Endothelial cell of umbilical vein (primary cell): ENCODE results near the gene NUB1. TPM values are rescaled to one million over a fixed set of nuclear protein-coding genes. Genes with fewer than 3 reads are reported as not detected.

Experiments
- BruUV-seq: library from RNA; stranded (reverse); fragments of 400-500 nt; replicated peaks from 2 replicates; lab custom pipeline; 2021; lab: Mats Ljungman, UMichigan
- CTCF ChIA-PET: fragments of 300-600, 350-600 bp; sonication (Branson Sonifier 250); formaldehyde crosslinking; loops from one replicate; lab custom pipeline; 2021; ENCODE audit warnings: antibody characterized with exemption, inconsistent platforms; lab: Charles Lee
- POLR2A ChIA-PET: fragments of 300-600, 350-600 bp; sonication (Branson Sonifier 250); formaldehyde crosslinking; loops from one replicate; lab custom pipeline; 2021; ENCODE audit warnings: antibody characterized with exemption, inconsistent platforms; lab: Charles Lee
- DNase-seq: peaks from one replicate; pipeline ENCODE4 v3.0.0-alpha.2; 2011; ENCODE audit warnings: low read depth, low spot score
- FAIRE-seq: peaks from 2 replicates; lab custom pipeline; 2011; peaks lifted over from hg19 to GRCh38; lab: Jason Lieb, UNC
- H2AFZ ChIP-seq: 2 replicates; pipeline ENCODE4 v1.6.0; 2012; ENCODE audit warnings: low read depth, low read length, control low read depth, inconsistent platforms
- H3K27ac ChIP-seq: 2 replicates; pipeline ENCODE4 v1.5.1; 2011; ENCODE audit warnings: low read depth, mild to moderate bottlenecking, control low read depth, low read length, moderate library complexity; ENCODE audit not compliant: insufficient read depth
- H3K27me3 ChIP-seq, 2 experiments: 2 replicates each; pipeline versions ENCODE4 v1.6.0 to v1.6.1; 2011; ENCODE audit warnings: low read length in 2 of 2, mixed read lengths in 1 of 2; ENCODE audit not compliant: control insufficient read depth in 2 of 2, insufficient read depth in 2 of 2
- H3K36me3 ChIP-seq, 2 experiments: 2 replicates in 1 of 2; 3 replicates in 1 of 2; pipeline ENCODE4 v1.5.1; 2011; ENCODE audit warnings: low read length in 2 of 2, mild to moderate bottlenecking in 1 of 2, moderate library complexity in 1 of 2; ENCODE audit not compliant: control insufficient read depth in 2 of 2, insufficient read depth in 2 of 2; ENCODE audit errors: extremely low read depth in 1 of 2
- H3K4me1 ChIP-seq: 3 replicates; pipeline ENCODE4 v1.5.1; 2011; ENCODE audit warnings: mild to moderate bottlenecking, low read length; ENCODE audit not compliant: control insufficient read depth, insufficient read depth; ENCODE audit errors: extremely low read depth
- H3K4me2 ChIP-seq: 2 replicates; pipeline ENCODE4 v1.6.1; 2011; ENCODE audit warnings: low read length, control low read depth, mixed read lengths; ENCODE audit not compliant: insufficient read depth
- H3K4me3 ChIP-seq, 3 experiments: fragments of 200-600 bp in 1 of 3; sonication (generic), shearing (Covaris generic) in 1 of 3; replicated peaks in 1 of 3; 2 replicates each; pipeline ENCODE4 v1.5.1; 2011 to 2016; ENCODE audit warnings: control low read depth in 3 of 3, low read length in 3 of 3, mild to moderate bottlenecking in 2 of 3, inconsistent platforms in 1 of 3, low read depth in 1 of 3, moderate library complexity in 1 of 3; ENCODE audit not compliant: insufficient read depth in 1 of 3
- H3K79me2 ChIP-seq: 2 replicates; pipeline ENCODE4 v1.6.0; 2012; ENCODE audit warnings: low read length, inconsistent platforms; ENCODE audit not compliant: control insufficient read depth, insufficient read depth
- H3K9ac ChIP-seq: replicated peaks from 2 replicates; pipeline ENCODE3; 2011; ENCODE audit warnings: low read length, control low read depth; ENCODE audit not compliant: insufficient read depth; ENCODE audit errors: extremely low read depth
- H3K9me1 ChIP-seq: replicated peaks from 3 replicates; pipeline ENCODE4 v1.6.0; 2011; ENCODE audit warnings: mild to moderate bottlenecking, low read length; ENCODE audit not compliant: control insufficient read depth, insufficient read depth; ENCODE audit errors: extremely low read depth
- H3K9me3 ChIP-seq: replicated peaks from 2 replicates; pipeline ENCODE4 v1.5.1; 2012; ENCODE audit warnings: low read length, inconsistent platforms; ENCODE audit not compliant: control insufficient read depth, insufficient read depth
- H4K20me1 ChIP-seq: replicated peaks from 2 replicates; pipeline ENCODE3; 2011; ENCODE audit warnings: mild to moderate bottlenecking, low read length; ENCODE audit not compliant: control insufficient read depth, insufficient read depth; ENCODE audit errors: extremely low read depth
- EZH2 ChIP-seq: IDR thresholded peaks from 2 replicates; pipeline ENCODE4 v1.6.1; 2012; ENCODE audit warnings: borderline replicate concordance, low read depth, mild to moderate bottlenecking, moderate library complexity, low read length, inconsistent platforms; ENCODE audit not compliant: severe bottlenecking
- FOS ChIP-seq: IDR thresholded peaks from 2 replicates; pipeline ENCODE4 v1.6.1; 2011; ENCODE audit warnings: mild to moderate bottlenecking, low read length, moderate library complexity, borderline replicate concordance; ENCODE audit not compliant: insufficient read depth
- GATA2 ChIP-seq: IDR thresholded peaks from 2 replicates; pipeline ENCODE4 v1.7.0; 2011; ENCODE audit warnings: low read depth, mild to moderate bottlenecking, moderate library complexity, mixed read lengths, low read length; ENCODE audit not compliant: insufficient read length, insufficient read depth
- JUN ChIP-seq: IDR thresholded peaks from 2 replicates; pipeline ENCODE4 v1.6.1; 2011; ENCODE audit warnings: borderline replicate concordance, low read depth; ENCODE audit not compliant: insufficient read length, insufficient read depth
- MYC ChIP-seq: IDR thresholded peaks from one replicate; pipeline ENCODE4 v1.6.1; 2011; ENCODE audit warnings: mild to moderate bottlenecking, low read depth, low read length
- POLR2A ChIP-seq: IDR thresholded peaks from 2 replicates; pipeline ENCODE4 v1.6.1; 2012; ENCODE audit warnings: low read depth, mild to moderate bottlenecking, control low read depth, low read length
- POLR2AphosphoS5 ChIP-seq: IDR thresholded peaks from 2 replicates; pipeline ENCODE4 v1.6.1; 2012; ENCODE audit warnings: low read depth, mild to moderate bottlenecking, control low read depth, low read length, moderate library complexity; ENCODE audit not compliant: insufficient read depth
- dilution Hi-C: fragments of 300-500 bp; cut with MboI; formaldehyde crosslinking; loops from one replicate; pipeline ENCODE4 v1.15.0; 2019; ENCODE audit warnings: low sequenced_read_pairs; ENCODE audit not compliant: extremely low pct_ligation_motif_present
- intact Hi-C: fragments of 100-400 bp; cut with micrococcal nuclease; formaldehyde crosslinking; loops from one replicate; pipeline ENCODE4 v1.10.0; 2022
- polyA plus RNA-seq, 4 experiments: library from polyadenylated mRNA; depleted of rRNA in 3 of 4; stranded (reverse) in 3 of 4; unstranded in 1 of 4; fragments of >200 nt; gene quantifications; 2 replicates each; pipeline versions ENCODE4 v1.2.1 to v1.2.3, GENCODE V29; 2011 to 2012; ENCODE audit warnings: missing spikeins in 1 of 4
- total RNA-seq: library from RNA; stranded (reverse); gene quantifications from 2 replicates; pipeline ENCODE4 v1.2.3, GENCODE V29; 2021
- TF ChIP-seq, protein P1 (sequence below): IDR thresholded peaks from 2 replicates; pipeline ENCODE4 v1.6.1; 2011; ENCODE audit not compliant: insufficient read depth, insufficient read length
- TF ChIP-seq, protein P2 (sequence below), 2 donors: IDR thresholded peaks; 1 replicate in 1 of 2; 2 replicates in 1 of 2; pipeline ENCODE4 v1.5.1; 2011; ENCODE audit warnings: low read length in 2 of 2, mild to moderate bottlenecking in 2 of 2, moderate library complexity in 2 of 2, control low read depth in 1 of 2, inconsistent platforms in 1 of 2, low read depth in 1 of 2; ENCODE audit not compliant: insufficient read depth in 1 of 2; ENCODE audit errors: extremely low read depth in 1 of 2

Gene NUB1
- total and polyA plus RNA-seq, 2 donors (not counting 3 experiments of a cell fraction or from before 2014, with no cell fraction given): 28.0 to 46.2 TPM

DNA sequence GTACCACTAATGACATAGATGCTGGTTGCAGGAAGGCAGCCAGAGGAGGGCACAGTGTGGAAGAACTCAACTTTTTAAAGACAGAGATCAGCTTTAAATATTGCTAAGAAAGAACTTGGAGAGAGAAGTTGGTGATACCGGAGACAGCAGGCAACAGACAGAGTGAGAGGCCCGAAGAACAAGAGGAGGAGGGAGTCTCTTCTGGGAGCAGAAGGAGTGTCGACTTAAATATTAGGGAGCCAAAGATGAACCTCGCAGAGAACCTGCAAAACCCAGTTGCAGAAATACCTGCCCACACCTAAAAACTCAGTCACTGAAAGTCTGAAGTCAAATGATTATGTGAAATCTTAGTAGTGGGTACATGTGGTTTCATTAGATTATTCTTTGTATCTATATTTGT, 71.6 kb downstream of the NUB1 start:
- DNase-seq (no peak), FAIRE-seq (no peak)
- dilution Hi-C loops: no loop called here

More for the DNA sequence above, 71.6 kb downstream of the NUB1 start:
- Histone ChIP-seq H3K9ac (no peak overlapping the region), H3K4me2 (no peak overlapping the region), H4K20me1 (no peaks in the 10 kb centered on the region), H3K4me3 (no peak overlapping the region), H3K4me1 (no peaks in the 10 kb centered on the region), H3K27me3 (peaks cover 57 to 64% of the 10 kb centered on the region in 2 experiments), H3K27ac (no peak overlapping the region), H3K36me3 (no peaks in the 10 kb centered on the region), H3K9me1 (no peaks in the 10 kb centered on the region), H3K9me3 (no peaks in the 10 kb centered on the region), H3K79me2 (no peaks in the 10 kb centered on the region), H2AFZ (no peak overlapping the region)
- no TSS peak for BruUV-seq
- CTCF ChIA-PET: no interaction called here
- TF ChIP-seq POLR2A: no peak
- TF ChIP-seq FOS: no peak
- TF ChIP-seq MYC: no peak
- TF ChIP-seq GATA2: no peak
- TF ChIP-seq, protein P1, sequence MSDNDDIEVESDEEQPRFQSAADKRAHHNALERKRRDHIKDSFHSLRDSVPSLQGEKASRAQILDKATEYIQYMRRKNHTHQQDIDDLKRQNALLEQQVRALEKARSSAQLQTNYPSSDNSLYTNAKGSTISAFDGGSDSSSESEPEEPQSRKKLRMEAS: no peak
- no peak for TF ChIP-seq POLR2AphosphoS5
- TF ChIP-seq EZH2: no peak
- TF ChIP-seq, protein P2, sequence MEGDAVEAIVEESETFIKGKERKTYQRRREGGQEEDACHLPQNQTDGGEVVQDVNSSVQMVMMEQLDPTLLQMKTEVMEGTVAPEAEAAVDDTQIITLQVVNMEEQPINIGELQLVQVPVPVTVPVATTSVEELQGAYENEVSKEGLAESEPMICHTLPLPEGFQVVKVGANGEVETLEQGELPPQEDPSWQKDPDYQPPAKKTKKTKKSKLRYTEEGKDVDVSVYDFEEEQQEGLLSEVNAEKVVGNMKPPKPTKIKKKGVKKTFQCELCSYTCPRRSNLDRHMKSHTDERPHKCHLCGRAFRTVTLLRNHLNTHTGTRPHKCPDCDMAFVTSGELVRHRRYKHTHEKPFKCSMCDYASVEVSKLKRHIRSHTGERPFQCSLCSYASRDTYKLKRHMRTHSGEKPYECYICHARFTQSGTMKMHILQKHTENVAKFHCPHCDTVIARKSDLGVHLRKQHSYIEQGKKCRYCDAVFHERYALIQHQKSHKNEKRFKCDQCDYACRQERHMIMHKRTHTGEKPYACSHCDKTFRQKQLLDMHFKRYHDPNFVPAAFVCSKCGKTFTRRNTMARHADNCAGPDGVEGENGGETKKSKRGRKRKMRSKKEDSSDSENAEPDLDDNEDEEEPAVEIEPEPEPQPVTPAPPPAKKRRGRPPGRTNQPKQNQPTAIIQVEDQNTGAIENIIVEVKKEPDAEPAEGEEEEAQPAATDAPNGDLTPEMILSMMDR (IDR thresholded peaks at IDR 0.05; ENCODE audit: extremely low read depth in 1 of 2, insufficient read depth in 1 of 2, low read depth in 1 of 2, low read length in 2 of 2): no peak
- no peak for TF ChIP-seq JUN
- intact Hi-C loops: no loop called here
- POLR2A ChIA-PET: no interaction called here
